Spleen (tissue), 7 donors: ENCODE data around the gene TBX5.

ENCODE experiments used
- POLR2A ChIP-seq, 3 donors: fragments of 450-650 bp; IDR thresholded peaks; one replicate each; pipeline ENCODE4 v1.5.1; 2017; ENCODE audit warnings: antibody characterized with exemption in 3 of 3, mild to moderate bottlenecking in 1 of 3
- TF ChIP-seq, protein P1 (sequence below), 11 experiments: fragments of 200-600 bp in 7 of 11; fragments of 450-650 bp in 4 of 11; sonication (generic) in 4 of 11; IDR thresholded peaks in 8 of 11; conservative IDR thresholded peaks in 3 of 11; 1 replicate in 7 of 11; 2 replicates in 4 of 11; pipeline versions ENCODE4 v1.4.0 to v1.8.0; 2016 to 2021; ENCODE audit warnings: antibody characterized with exemption in 11 of 11, inconsistent platforms in 4 of 11, mild to moderate bottlenecking in 1 of 11
- donor health status: DM: no; HTN: no; CAD: no; lungs with moderate emphysema.
- donor health status: DM: no; HTN: no; CAD: no.
- donor health status: DM: no; HTN: no; CAD: no.

DNA sequence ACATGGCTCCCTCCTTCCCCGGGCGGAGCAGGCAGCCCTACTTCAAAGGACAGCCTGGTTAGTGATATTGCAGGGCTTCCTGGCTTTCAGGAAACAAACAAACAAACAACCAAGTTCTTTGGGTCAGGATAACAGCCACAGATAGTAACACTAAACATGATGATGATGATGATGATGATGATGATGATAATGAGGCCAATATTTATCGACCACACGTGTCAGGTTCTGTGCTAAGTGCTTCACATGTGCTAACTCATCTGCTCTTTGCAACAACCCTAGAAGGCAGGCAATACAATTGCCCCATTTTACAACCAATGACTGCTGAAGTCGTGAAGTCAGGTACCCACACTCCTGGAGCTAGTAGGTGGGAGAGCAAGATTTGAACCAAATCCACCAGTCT is 44.1 kb upstream of the TBX5 start:
- TF ChIP-seq, protein P1, sequence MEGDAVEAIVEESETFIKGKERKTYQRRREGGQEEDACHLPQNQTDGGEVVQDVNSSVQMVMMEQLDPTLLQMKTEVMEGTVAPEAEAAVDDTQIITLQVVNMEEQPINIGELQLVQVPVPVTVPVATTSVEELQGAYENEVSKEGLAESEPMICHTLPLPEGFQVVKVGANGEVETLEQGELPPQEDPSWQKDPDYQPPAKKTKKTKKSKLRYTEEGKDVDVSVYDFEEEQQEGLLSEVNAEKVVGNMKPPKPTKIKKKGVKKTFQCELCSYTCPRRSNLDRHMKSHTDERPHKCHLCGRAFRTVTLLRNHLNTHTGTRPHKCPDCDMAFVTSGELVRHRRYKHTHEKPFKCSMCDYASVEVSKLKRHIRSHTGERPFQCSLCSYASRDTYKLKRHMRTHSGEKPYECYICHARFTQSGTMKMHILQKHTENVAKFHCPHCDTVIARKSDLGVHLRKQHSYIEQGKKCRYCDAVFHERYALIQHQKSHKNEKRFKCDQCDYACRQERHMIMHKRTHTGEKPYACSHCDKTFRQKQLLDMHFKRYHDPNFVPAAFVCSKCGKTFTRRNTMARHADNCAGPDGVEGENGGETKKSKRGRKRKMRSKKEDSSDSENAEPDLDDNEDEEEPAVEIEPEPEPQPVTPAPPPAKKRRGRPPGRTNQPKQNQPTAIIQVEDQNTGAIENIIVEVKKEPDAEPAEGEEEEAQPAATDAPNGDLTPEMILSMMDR (IDR thresholded peaks at IDR 0.05 in 8 of 11, conservative IDR thresholded peaks at IDR 0.05 in 3 of 11): no peak
- no peak for TF ChIP-seq POLR2A (IDR thresholded peaks at IDR 0.05)
